PC-9 (cell line): ENCODE data around the gene SLC22A14.
"Not testable (repeated sequence)": the region's sequence is repeated elsewhere in the genome, so short reads cannot be mapped to it uniquely, and the experiment has no call there.

ENCODE experiments used
- CTCF ChIP-seq: fragments of 200-600 bp; sonication (generic); conservative IDR thresholded peaks from 2 replicates; pipeline ENCODE4 v1.6.1; 2017; ENCODE audit warnings: mixed run types, antibody characterized with exemption, mild to moderate bottlenecking, moderate library complexity
- EZH2 ChIP-seq: fragments of 200-600 bp; sonication (generic); IDR thresholded peaks from 2 replicates; pipeline ENCODE4 v1.8.0; 2017; ENCODE audit warnings: antibody characterized with exemption, low read depth

GRCh38 chr3:38242812-38243211, 39.3 kb upstream of the SLC22A14 start:
- not testable (repeated sequence) for TF ChIP-seq CTCF, EZH2
